GM19324 (cell line): ENCODE data around the gene UBR4.

Experiments
- ATAC-seq: cut with Tn5 transposase; IDR thresholded peaks from one replicate; pipeline ENCODE4 v1.9.1; 2021; ENCODE audit warnings: mild to moderate bottlenecking, moderate library complexity; ENCODE audit not compliant: unreplicated experiment, low FRiP score

UBR4 gene

GRCh38 chr1:19101244-19101643 is 108.8 kb downstream of the UBR4 start:
- ATAC-seq = no peak

- no peak for ATAC-seq
Observed at GRCh38 chr1:19100028-19100427, 110.0 kb downstream of the UBR4 start.

- no peak for ATAC-seq
Observed at GRCh38 chr1:19096990-19097389, 113.1 kb downstream of the UBR4 start.

GRCh38 chr1:19096036-19096833 is 113.8 kb downstream of the UBR4 start:
- no peak for ATAC-seq

GRCh38 chr1:19091196-19091953 is 118.7 kb downstream of the UBR4 start:
- no peak for ATAC-seq

GRCh38 chr1:19089524-19089923 is 120.5 kb downstream of the UBR4 start:
- ATAC-seq = no peak

- no peak for ATAC-seq
Observed at GRCh38 chr1:19088717-19089442, 121.2 kb downstream of the UBR4 start.

GRCh38 chr1:19087737-19088594 is 122.1 kb downstream of the UBR4 start:
- ATAC-seq = no peak

- no peak for ATAC-seq
Observed at GRCh38 chr1:19087017-19087736, 122.9 kb downstream of the UBR4 start.

GRCh38 chr1:19086176-19086875 is 123.7 kb downstream of the UBR4 start:
- ATAC-seq = no peak

- ATAC-seq = no peak
Observed at GRCh38 chr1:19084206-19084738, 125.8 kb downstream of the UBR4 start.

GRCh38 chr1:19083081-19083480 is 127.0 kb downstream of the UBR4 start:
- no peak for ATAC-seq

GRCh38 chr1:19081218-19081893 is 128.7 kb downstream of the UBR4 start:
- ATAC-seq = no peak

GRCh38 chr1:19080721-19081120 is 129.3 kb downstream of the UBR4 start:
- ATAC-seq = no peak

GRCh38 chr1:19079541-19080472 is 130.3 kb downstream of the UBR4 start:
- ATAC-seq = no peak

- no peak for ATAC-seq
Observed at GRCh38 chr1:19078536-19078935, 131.5 kb downstream of the UBR4 start.
